GM10248 (cell line): Measurements from ENCODE around the gene ELP4.

Source experiments
- CTCF ChIA-PET: fragments of 300-600 bp; sonication (Branson Sonifier 250); formaldehyde crosslinking; extraction: SDS; loops from one replicate; lab custom pipeline; 2021; ENCODE audit warnings: antibody characterized with exemption; lab: Yijun Ruan, JAX
- POLR2A ChIA-PET: fragments of 350-650 bp; sonication (Branson Sonifier 250); formaldehyde crosslinking; extraction: SDS; loops from one replicate; lab custom pipeline; 2020; ENCODE audit warnings: antibody characterized with exemption; lab: Yijun Ruan, JAX
- DNase-seq: peaks from one replicate; pipeline ENCODE4 v3.0.0; 2012; ENCODE audit errors: extremely low spot score
- TF ChIP-seq, protein P1 (sequence below): IDR thresholded peaks from 2 replicates; pipeline ENCODE4 v1.5.1; 2012; ENCODE audit warnings: mild to moderate bottlenecking, low read depth; ENCODE audit errors: extremely low read depth, missing control alignments, control extremely low read depth

ELP4 gene

DNA sequence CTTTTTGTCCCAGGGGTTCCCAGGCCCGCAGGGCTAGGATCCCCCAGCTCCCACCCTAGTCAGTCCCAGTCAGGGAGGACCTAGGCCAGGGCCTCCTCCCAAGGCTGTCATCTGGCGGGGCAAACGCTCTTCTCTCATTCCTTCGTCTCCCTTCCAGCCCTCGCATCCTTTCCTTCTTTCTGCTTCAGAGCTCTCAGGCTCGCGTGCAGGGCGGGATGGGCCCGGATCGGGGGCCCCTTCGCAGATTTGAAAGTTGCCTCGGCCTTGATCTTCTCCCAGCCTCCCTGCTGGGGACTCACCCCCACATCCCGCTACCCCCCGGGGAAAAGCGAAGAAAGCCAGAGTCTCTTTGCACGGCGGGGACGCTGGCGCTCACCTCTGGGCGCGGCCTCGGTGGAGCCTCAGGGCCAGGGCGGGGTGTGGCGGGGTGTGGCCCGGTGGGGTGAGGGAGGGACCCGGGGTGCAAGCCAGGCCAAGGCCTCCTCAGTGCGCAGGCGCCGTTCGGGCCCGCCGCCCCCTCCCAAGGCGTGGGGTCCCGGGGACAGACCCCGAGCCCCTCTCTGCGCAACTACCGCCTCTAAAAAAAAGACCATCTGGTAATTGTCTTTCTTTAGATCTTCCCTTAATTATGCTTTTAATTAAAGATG, 316.4 kb downstream of the ELP4 start:
- POLR2A ChIA-PET = no interaction called here
- DNase-seq = peak; percentile 16
- CTCF ChIA-PET = no interaction called here
- TF ChIP-seq, protein P1, sequence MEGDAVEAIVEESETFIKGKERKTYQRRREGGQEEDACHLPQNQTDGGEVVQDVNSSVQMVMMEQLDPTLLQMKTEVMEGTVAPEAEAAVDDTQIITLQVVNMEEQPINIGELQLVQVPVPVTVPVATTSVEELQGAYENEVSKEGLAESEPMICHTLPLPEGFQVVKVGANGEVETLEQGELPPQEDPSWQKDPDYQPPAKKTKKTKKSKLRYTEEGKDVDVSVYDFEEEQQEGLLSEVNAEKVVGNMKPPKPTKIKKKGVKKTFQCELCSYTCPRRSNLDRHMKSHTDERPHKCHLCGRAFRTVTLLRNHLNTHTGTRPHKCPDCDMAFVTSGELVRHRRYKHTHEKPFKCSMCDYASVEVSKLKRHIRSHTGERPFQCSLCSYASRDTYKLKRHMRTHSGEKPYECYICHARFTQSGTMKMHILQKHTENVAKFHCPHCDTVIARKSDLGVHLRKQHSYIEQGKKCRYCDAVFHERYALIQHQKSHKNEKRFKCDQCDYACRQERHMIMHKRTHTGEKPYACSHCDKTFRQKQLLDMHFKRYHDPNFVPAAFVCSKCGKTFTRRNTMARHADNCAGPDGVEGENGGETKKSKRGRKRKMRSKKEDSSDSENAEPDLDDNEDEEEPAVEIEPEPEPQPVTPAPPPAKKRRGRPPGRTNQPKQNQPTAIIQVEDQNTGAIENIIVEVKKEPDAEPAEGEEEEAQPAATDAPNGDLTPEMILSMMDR = no peak

DNA sequence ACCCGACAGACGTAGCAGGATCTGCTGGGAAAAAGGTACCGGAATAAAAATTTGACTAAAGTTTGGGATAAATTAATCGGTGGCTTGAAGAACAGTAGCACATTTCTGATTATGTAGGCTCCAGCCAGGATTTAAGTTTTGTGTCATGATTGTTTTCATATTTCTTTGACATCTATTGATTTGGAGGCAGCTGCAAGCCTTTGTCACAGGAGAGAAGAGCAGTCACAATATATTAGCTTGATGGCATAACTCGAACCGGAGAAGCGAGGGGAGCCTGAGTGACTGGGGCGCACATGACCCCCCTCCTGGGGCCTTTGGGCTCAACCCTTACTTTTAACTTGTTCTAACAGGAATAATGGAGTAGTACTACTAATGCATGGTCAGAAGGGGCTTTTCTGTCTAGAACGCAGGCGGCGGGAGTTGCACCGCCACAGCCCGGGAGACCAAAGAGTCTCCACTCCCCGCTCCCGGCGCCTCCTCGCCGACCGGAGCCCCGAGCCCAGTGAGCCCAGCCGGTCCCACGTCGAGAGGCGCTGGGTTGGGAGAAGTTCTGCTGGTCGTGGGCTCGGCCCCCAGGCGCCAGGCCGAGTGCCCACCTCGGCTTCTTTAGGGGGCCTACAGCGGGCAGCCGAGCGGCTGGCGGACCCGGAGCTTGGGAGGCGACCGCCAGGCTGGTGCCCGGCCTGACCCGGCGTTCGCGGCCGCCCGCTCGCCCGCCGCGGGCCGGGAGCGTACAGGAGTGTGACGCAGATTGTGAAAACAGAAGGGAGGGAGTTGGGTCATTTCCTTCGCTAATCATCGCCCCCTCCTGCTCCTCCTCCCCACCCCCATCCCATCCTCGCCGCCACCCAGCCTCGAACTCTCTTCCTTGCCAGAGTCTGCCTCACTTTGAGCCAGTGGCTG, 317.2 kb downstream of the ELP4 start:
- ChIA-PET CTCF (no interaction called here), POLR2A (no interaction called here)
- TF ChIP-seq, protein P1 = no peak
- peak; percentile 20 for DNase-seq

DNA sequence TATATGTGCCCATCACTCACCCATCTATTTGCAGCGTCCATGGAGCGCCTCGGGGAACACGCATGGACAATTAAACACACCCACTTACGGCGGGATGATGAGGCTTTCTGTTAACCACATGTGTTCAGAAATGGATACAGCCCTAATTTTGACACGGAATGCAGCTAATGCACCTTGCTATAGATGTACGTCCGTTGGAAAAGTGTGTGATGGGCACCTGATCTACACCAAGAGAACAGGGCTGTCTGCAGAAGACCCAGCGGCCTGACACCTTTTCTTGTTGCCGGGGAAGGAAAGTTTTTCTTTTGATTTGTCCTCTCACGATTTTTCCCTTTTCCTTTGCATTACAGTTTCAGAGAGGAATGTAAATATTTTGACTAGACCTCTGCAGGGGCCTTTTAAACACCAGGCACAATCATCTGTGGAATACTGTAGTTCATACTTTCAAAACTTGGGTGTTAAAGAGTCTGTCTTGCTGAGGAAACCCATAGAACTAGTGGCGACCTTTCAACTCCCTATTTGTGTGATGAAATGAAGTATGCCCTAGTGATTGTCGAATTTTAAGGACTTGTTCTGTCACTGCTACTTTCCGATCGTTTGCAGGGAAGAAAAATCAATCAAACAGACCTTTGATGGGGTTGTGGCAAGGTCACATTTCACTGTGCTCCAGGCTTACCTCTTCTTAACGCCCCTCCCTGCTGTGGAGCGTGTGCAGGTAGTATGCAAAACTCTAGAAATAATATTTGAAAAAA, 318.1 kb downstream of the ELP4 start:
- ChIA-PET POLR2A (no interaction called here), CTCF (no interaction called here)
- DNase-seq = peak; percentile 8
- TF ChIP-seq, protein P1 = no peak

DNA sequence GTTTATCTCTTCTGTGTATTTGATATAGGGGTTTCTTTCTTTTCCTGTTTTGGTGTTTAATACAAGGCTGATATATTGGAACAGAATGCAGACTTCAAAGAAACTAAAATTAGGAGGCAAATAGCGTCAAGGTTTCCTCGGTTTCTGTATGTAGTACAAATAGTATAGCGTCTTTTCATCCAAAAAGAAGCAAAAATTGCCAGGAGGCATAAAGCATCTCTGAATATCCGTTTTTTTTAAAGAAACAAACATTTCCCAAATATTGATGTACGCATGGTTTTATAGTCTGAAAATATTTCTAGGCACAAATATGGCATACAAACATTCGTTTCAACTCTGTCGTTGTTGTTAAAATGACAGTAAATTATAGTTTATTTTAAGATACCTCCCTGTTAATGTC, 318.6 kb downstream of the ELP4 start:
- CTCF ChIA-PET = no interaction called here
- POLR2A ChIA-PET = no interaction called here
- no peak for DNase-seq

DNA sequence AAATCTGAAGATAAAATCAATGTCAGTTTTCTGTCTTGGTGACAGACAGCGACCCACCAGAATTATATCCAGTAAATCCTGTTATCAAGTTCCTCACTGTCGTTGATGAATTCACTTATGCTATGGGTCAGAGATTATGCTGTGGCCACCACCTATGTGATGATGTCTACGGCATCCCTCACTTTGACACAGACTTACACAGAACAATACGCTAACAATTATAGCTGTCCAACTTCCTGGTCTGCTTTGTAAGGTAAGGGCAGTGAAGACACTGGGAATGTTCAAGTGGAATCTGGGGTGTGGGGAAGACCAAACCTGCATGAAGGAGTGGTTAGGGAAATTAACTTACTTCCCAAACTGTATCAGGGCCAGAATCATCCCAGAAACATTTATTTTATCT, 320.8 kb downstream of the ELP4 start:
- DNase-seq = no peak
- CTCF ChIA-PET = interaction anchor here (1.2 kb wide), 1 partner anchor 18 kb away, joined by 3 read pairs; no protein-coding TSS in a partner anchor
- POLR2A ChIA-PET = no interaction called here
- TF ChIP-seq, protein P1 = no peak

More for the DNA sequence above, 318.6 kb downstream of the ELP4 start:
- TF ChIP-seq, protein P1 = no peak

DNA sequence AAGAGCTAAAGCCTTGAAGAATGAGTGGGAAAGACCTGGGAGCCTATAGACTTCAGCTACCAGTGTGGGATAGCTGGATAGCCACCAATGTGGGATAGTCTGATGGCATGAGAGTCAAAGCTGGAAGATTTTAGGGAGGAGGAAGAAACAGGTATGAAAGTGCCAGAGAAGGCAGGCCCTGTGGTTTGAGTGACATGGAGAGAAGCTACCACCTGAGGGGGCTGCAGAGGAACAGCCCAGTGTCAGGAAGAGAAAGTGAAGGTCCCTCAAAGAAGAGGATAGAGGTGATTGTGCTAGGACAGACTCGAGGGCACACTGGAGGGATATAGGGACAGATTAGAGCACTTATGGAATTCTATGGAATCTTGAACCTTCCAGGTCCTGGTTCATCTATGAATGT, 324.7 kb downstream of the ELP4 start:
- POLR2A ChIA-PET = no interaction called here
- TF ChIP-seq, protein P1 = no peak
- no peak for DNase-seq
- CTCF ChIA-PET = interaction anchor here (1.6 kb wide), 1 partner anchor 124 kb away, joined by 4 read pairs; no protein-coding TSS in a partner anchor
